Measurements from ENCODE around the gene KIAA1328. TPM values are rescaled to one million over a fixed set of nuclear protein-coding genes. Genes with fewer than 3 reads are reported as not detected.

Gene KIAA1328
- total and polyA plus RNA-seq, 2 experiments from 2014 or later: 3.8 to 11.5 TPM

DNA sequence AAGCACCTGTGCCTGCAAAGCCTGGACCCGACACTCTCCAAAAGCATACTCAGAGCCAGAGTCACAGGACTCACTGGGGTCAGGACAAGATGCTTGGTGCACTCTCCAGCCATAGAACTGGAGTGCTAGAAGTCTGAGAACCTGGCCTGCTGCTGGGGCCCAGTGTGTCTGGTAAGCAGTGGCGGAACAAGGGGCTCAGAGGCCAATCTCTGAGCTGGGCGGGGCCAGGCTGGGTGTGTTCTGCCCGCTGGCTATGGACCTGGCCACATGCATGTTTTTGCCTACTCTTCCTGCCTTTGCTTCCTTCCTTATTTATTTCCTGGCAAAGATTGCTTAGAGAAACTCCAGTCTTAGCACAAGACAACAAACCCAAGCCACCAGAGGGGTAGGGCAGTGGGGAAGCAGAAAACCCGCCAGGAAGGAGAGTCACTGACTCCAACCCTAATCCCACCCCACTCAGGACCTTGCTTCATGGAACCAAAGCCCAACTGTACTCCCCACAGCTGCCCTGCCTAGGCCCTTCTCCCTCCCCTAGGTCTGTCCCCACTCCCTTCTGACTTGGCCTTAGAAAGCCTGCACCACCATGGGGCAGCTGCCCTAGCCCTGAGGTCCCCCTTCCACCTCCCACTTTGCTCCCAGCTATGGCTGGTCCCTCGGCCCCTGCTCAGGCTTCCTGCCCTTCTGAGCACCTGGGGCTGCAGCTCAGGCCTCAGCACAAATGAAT, 421.1 kb downstream of the KIAA1328 start:
- H3K27me3 ChIP-seq: peaks cover 24% of the 10 kb centered on the region

DNA sequence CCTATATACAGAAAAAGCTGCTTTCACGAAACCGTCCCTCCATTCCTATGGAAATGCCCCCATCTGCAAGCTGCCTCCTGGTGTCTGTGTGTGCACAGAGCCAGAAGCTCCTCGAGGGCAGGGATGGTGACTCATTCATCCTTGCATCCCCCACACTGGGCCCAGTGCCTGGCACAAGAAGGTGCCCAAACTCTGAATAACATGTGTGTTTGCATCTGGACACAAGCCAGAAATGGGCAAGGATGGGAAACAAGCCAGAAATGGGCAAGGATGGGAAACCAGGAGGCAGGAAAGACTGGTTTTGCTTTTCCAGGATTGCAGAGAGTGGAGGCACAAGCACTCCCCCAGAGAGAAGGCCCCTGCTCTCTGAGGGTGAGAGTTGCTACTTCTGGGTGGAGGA, 422.8 kb downstream of the KIAA1328 start:
- H3K27me3 ChIP-seq: peaks cover 29% of the 10 kb centered on the region

More for the DNA sequence above, 421.1 kb downstream of the KIAA1328 start:
- no peak overlapping the region for H3K27ac ChIP-seq
- TF ChIP-seq, protein P1, sequence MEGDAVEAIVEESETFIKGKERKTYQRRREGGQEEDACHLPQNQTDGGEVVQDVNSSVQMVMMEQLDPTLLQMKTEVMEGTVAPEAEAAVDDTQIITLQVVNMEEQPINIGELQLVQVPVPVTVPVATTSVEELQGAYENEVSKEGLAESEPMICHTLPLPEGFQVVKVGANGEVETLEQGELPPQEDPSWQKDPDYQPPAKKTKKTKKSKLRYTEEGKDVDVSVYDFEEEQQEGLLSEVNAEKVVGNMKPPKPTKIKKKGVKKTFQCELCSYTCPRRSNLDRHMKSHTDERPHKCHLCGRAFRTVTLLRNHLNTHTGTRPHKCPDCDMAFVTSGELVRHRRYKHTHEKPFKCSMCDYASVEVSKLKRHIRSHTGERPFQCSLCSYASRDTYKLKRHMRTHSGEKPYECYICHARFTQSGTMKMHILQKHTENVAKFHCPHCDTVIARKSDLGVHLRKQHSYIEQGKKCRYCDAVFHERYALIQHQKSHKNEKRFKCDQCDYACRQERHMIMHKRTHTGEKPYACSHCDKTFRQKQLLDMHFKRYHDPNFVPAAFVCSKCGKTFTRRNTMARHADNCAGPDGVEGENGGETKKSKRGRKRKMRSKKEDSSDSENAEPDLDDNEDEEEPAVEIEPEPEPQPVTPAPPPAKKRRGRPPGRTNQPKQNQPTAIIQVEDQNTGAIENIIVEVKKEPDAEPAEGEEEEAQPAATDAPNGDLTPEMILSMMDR (IDR thresholded peaks at IDR 0.05; ENCODE audit: low read depth, low read length): no peak
- H3K4me1 ChIP-seq (ENCODE audit: low read depth): no peaks in the 10 kb centered on the region
- no peak overlapping the region for H3K4me3 ChIP-seq
- H3K9me3 ChIP-seq (ENCODE audit: low read depth): no peaks in the 10 kb centered on the region
- no peaks in the 10 kb centered on the region for H3K36me3 ChIP-seq
- no peak for DNase-seq (ENCODE audit: low read depth in 1 of 2, low spot score in 1 of 2)

GRCh38 chr18:37252342-37252741, 423.4 kb downstream of the KIAA1328 start:
- H3K27me3 ChIP-seq: peaks cover 33% of the 10 kb centered on the region
- H3K36me3 ChIP-seq: no peaks in the 10 kb centered on the region
- H3K9me3 ChIP-seq (ENCODE audit: low read depth): no peaks in the 10 kb centered on the region
- DNase-seq (ENCODE audit: low read depth in 1 of 2, low spot score in 1 of 2): no peak
- H3K4me3 ChIP-seq: no peak overlapping the region
- H3K27ac ChIP-seq: no peak overlapping the region
- H3K4me1 ChIP-seq (ENCODE audit: low read depth): no peaks in the 10 kb centered on the region
- TF ChIP-seq, protein P1 (IDR thresholded peaks at IDR 0.05; ENCODE audit: low read depth, low read length): no peak

More for the DNA sequence above, 422.8 kb downstream of the KIAA1328 start:
- no peaks in the 10 kb centered on the region for H3K9me3 ChIP-seq (ENCODE audit: low read depth)
- H3K4me1 ChIP-seq (ENCODE audit: low read depth): no peaks in the 10 kb centered on the region
- DNase-seq (ENCODE audit: low read depth in 1 of 2, low spot score in 1 of 2): peak in 1 of 2 donors; percentile 10
- no peak overlapping the region for H3K27ac ChIP-seq
- H3K36me3 ChIP-seq: no peaks in the 10 kb centered on the region
- no peak overlapping the region for H3K4me3 ChIP-seq
- TF ChIP-seq, protein P1 (IDR thresholded peaks at IDR 0.05; ENCODE audit: low read depth, low read length): no peak

DNA sequence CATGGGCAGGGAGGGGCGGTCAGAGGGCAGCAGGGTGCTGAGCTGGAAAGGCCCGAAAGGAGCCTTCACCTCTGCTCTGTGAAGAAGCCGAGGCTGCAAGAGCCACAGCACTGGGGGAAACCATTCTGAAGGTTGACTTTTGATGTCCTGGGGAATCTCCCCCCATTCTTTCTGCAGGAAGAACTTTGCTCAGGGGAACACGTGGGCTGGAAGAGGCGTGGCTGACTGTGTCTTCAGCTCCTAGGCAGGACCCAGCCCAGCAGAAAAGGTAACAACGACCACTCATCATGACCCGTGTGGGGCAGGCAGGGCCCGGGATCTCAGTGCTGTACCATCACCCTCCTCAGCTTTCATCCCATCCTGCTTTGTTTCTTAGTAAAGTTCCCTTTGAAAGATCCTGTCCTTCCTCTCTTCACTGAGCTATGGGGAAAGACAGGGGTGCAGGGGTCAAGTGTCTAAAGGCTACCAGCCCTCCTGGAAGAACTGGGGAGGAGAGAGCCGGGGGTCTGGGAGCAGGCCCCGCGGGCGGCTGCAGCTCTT, 424.0 kb downstream of the KIAA1328 start:
- H3K4me1 ChIP-seq (ENCODE audit: low read depth): no peaks in the 10 kb centered on the region
- TF ChIP-seq, protein P1 (IDR thresholded peaks at IDR 0.05; ENCODE audit: low read depth, low read length): no peak
- H3K27me3 ChIP-seq: peaks cover 38% of the 10 kb centered on the region
- no peaks in the 10 kb centered on the region for H3K36me3 ChIP-seq
- peak overlapping the region; percentile 69 for H3K4me3 ChIP-seq
- no peaks in the 10 kb centered on the region for H3K9me3 ChIP-seq (ENCODE audit: low read depth)
- H3K27ac ChIP-seq: no peak overlapping the region
- DNase-seq (ENCODE audit: low read depth in 1 of 2, low spot score in 1 of 2): no peak

DNA sequence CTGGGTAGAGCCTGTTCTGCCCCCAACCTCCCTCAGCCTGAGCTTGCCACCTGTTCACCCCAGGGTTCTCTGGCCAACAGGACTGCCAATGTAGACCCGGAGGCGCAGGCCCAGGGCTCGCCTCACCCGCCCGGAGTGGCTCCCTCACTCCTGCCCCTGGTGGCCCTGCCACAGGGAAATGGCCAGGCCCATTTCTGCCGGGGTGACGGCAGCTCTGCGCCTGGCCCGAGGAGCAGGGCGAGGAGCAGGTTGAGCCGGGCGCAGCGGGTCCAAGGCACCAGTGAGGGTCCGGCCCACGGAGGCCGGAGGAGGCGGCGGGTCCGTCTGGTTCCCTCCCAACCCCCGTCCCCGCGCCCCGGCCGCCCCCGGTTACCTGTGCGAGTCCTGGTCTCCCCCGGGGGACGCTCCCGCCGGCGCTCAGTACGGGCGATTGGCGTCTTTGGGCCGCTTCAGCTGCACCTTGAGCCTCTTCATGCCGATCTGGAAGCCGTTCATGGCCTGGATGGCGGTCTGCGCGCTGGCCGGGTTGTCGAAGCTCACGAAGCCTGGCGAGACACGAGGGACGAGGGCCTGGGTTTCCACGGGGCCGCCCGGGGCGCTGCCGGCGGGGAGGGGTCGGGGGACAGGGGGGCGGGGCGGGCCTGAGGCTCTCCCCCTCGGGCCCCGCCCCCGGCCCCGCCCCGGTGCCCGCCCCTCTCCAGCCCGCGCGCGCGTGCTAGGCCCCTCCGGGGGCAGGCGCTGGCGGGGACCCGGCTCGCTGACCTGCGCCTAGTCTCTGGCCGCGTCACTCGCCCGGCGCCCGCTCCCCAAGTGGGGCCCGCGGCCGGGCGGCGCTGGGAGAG, 424.7 kb downstream of the KIAA1328 start:
- H3K4me3 ChIP-seq: peak overlapping the region; percentile 69
- TF ChIP-seq, protein P1 (IDR thresholded peaks at IDR 0.05; ENCODE audit: low read depth, low read length): no peak

More for the DNA sequence above, 424.7 kb downstream of the KIAA1328 start:
- peak; percentile 13 to 91 for DNase-seq (ENCODE audit: low read depth in 1 of 2, low spot score in 1 of 2)
- H3K36me3 ChIP-seq: no peaks in the 10 kb centered on the region
- H3K27me3 ChIP-seq: peaks cover 43% of the 10 kb centered on the region
- H3K9me3 ChIP-seq (ENCODE audit: low read depth): no peaks in the 10 kb centered on the region
- no peaks in the 10 kb centered on the region for H3K4me1 ChIP-seq (ENCODE audit: low read depth)
- H3K27ac ChIP-seq: no peak overlapping the region
